Neural cell (in vitro differentiated cells): ENCODE data around the gene INPP5F. TPM values are rescaled to one million over a fixed set of nuclear protein-coding genes. Genes with fewer than 3 reads are reported as not detected.

Source experiments
- H2AFZ ChIP-seq: fragments of 200-600, 300-800 bp; sonication (generic), shearing (Covaris generic); 2 replicates; pipeline ENCODE4 v1.6.0; 2014; ENCODE audit warnings: low read depth, mild to moderate bottlenecking, antibody characterized with exemption, low read length, moderate library complexity
- H3F3A ChIP-seq: fragments of 200-600 bp; shearing (Covaris generic); 2 replicates; pipeline ENCODE4 v1.6.1; 2016; ENCODE audit warnings: mild to moderate bottlenecking, moderate library complexity, mixed read lengths, antibody characterized with exemption, low read length; ENCODE audit not compliant: insufficient read depth, poor library complexity, severe bottlenecking
- H3K27ac ChIP-seq: fragments of 200-600, 300-800 bp; sonication (generic), shearing (Covaris generic); 2 replicates; pipeline ENCODE4 v1.5.1; 2014; ENCODE audit warnings: mild to moderate bottlenecking, low read length, moderate library complexity
- H3K27me3 ChIP-seq: fragments of 300-800, 200-600 bp; sonication (generic), shearing (Covaris generic); 2 replicates; pipeline ENCODE4 v1.6.0; 2014; ENCODE audit warnings: mild to moderate bottlenecking, low read depth, low read length, moderate library complexity; ENCODE audit not compliant: insufficient read depth
- H3K36me3 ChIP-seq: fragments of 300-800, 200-600 bp; sonication (generic), shearing (Covaris generic); 2 replicates; pipeline ENCODE4 v1.5.1; 2014; ENCODE audit warnings: mild to moderate bottlenecking, antibody characterized with exemption, low read length, moderate library complexity; ENCODE audit not compliant: insufficient read depth
- H3K4me2 ChIP-seq: fragments of 300-800, 200-600 bp; sonication (generic), shearing (Covaris generic); 2 replicates; pipeline ENCODE4 v1.6.0; 2014; ENCODE audit warnings: mild to moderate bottlenecking, low read length
- H3K4me3 ChIP-seq: fragments of 300-800, 200-600 bp; sonication (generic), shearing (Covaris generic); 2 replicates; pipeline ENCODE4 v1.5.1; 2014; ENCODE audit warnings: mild to moderate bottlenecking, low read length, moderate library complexity
- H3K79me2 ChIP-seq: fragments of 200-600 bp; shearing (Covaris generic); replicated peaks from 2 replicates; pipeline ENCODE4 v1.6.0; 2014; ENCODE audit warnings: mild to moderate bottlenecking, low read length, moderate library complexity; ENCODE audit not compliant: insufficient read depth
- H3K9ac ChIP-seq: fragments of 300-800, 200-600 bp; sonication (generic), shearing (Covaris generic); 2 replicates; pipeline ENCODE4 v1.6.1; 2016; ENCODE audit warnings: mild to moderate bottlenecking, low read length, mixed read lengths
- H3K9me2 ChIP-seq: fragments of 200-600 bp; shearing (Covaris generic); 2 replicates; pipeline ENCODE4 v1.6.1; 2016; ENCODE audit warnings: mild to moderate bottlenecking, low read length, mixed read lengths; ENCODE audit not compliant: insufficient read depth
- H3K9me3 ChIP-seq: fragments of 200-600, 300-800 bp; sonication (generic), shearing (Covaris generic); 2 replicates; pipeline ENCODE4 v1.6.1; 2016; ENCODE audit warnings: mild to moderate bottlenecking, mixed run types, low read length, moderate library complexity, mixed read lengths
- H4K20me1 ChIP-seq: fragments of 200-600 bp; shearing (Covaris generic); 2 replicates; pipeline ENCODE4 v1.6.1; 2016; ENCODE audit warnings: mild to moderate bottlenecking, mixed run types; ENCODE audit not compliant: insufficient read depth
- CTCF ChIP-seq: fragments of 450-650 bp; IDR thresholded peaks from 2 replicates; pipeline ENCODE4 v1.5.1; 2014; ENCODE audit warnings: antibody characterized with exemption, mild to moderate bottlenecking, moderate library complexity; ENCODE audit not compliant: poor library complexity, severe bottlenecking
- EP300 ChIP-seq: fragments of 450-650 bp; conservative IDR thresholded peaks from 2 replicates; pipeline ENCODE4 v1.6.1; 2014; ENCODE audit warnings: antibody characterized with exemption, mild to moderate bottlenecking, moderate library complexity; ENCODE audit not compliant: poor library complexity, severe bottlenecking
- EZH2 ChIP-seq: fragments of 200-600, 300-800 bp; shearing (Covaris generic), sonication (generic); IDR thresholded peaks from 2 replicates; pipeline ENCODE4 v1.6.1; 2014; ENCODE audit warnings: antibody characterized with exemption, low read length, borderline replicate concordance, mild to moderate bottlenecking; ENCODE audit not compliant: insufficient read depth, poor library complexity, severe bottlenecking
- MXI1 ChIP-seq: fragments of 450-650 bp; conservative IDR thresholded peaks from 2 replicates; pipeline ENCODE4 v1.6.1; 2014; ENCODE audit warnings: antibody characterized with exemption, mild to moderate bottlenecking; ENCODE audit not compliant: poor library complexity, severe bottlenecking
- POLR2AphosphoS5 ChIP-seq: IDR thresholded peaks from 2 replicates; pipeline ENCODE4 v1.6.1; 2012
- RAD21 ChIP-seq: fragments of 450-650 bp; conservative IDR thresholded peaks from 2 replicates; pipeline ENCODE4 v1.6.1; 2014; ENCODE audit warnings: antibody characterized with exemption, mild to moderate bottlenecking, moderate library complexity
- REST ChIP-seq: IDR thresholded peaks from 2 replicates; pipeline ENCODE4 v1.6.1; 2012; ENCODE audit warnings: borderline replicate concordance
- SMC3 ChIP-seq: fragments of 450-650 bp; conservative IDR thresholded peaks from 2 replicates; pipeline ENCODE4 v1.6.1; 2014; ENCODE audit warnings: antibody characterized with exemption, mild to moderate bottlenecking, moderate library complexity; ENCODE audit not compliant: poor library complexity
- TAF1 ChIP-seq: IDR thresholded peaks from 2 replicates; pipeline ENCODE4 v1.6.1; 2012; ENCODE audit warnings: low read depth
- polyA plus RNA-seq: library from polyadenylated mRNA; depleted of rRNA; stranded (reverse); fragments of >200 nt; gene quantifications from 2 replicates; pipeline ENCODE4 v1.2.3, GENCODE V29; 2014

The INPP5F gene
- polyA plus RNA-seq, 1 donor from 2014 or later: 114 TPM

GRCh38 chr10:119796039-119796438 lies 70.2 kb downstream of the INPP5F start:
- no peaks in the 10 kb centered on the region for H3K9me3 ChIP-seq
- H3K4me3 ChIP-seq: no peak overlapping the region
- no peak overlapping the region for H2AFZ ChIP-seq
- H3K4me2 ChIP-seq: no peak overlapping the region
- H3K27me3 ChIP-seq: no peaks in the 10 kb centered on the region
- no peaks in the 10 kb centered on the region for H4K20me1 ChIP-seq
- no peaks in the 10 kb centered on the region for H3K79me2 ChIP-seq
- no peak overlapping the region for H3K9ac ChIP-seq
- no peaks in the 10 kb centered on the region for H3K9me2 ChIP-seq
- TF ChIP-seq MXI1 (no peak), POLR2AphosphoS5 (no peak), REST (no peak), RAD21 (no peak), SMC3 (no peak), EP300 (no peak), EZH2 (no peak), CTCF (no peak)
- H3K27ac ChIP-seq: no peak overlapping the region
- no peaks in the 10 kb centered on the region for H3F3A ChIP-seq
- H3K36me3 ChIP-seq: peaks cover 3% of the 10 kb centered on the region

- Histone ChIP-seq H3K27ac (no peak overlapping the region), H3K9me3 (no peaks in the 10 kb centered on the region)
- TF ChIP-seq REST: no peak
- TF ChIP-seq RAD21: no peak
- no peak for TF ChIP-seq MXI1
- no peak for TF ChIP-seq TAF1
Measured at GRCh38 chr10:119801176-119801575, 75.3 kb downstream of the INPP5F start.

More at GRCh38 chr10:119801176-119801575, 75.3 kb downstream of the INPP5F start:
- H3K4me2 ChIP-seq: no peak overlapping the region
- no peaks in the 10 kb centered on the region for H3K9me2 ChIP-seq
- H3K27me3 ChIP-seq: no peaks in the 10 kb centered on the region
- H3K79me2 ChIP-seq: no peaks in the 10 kb centered on the region
- no peaks in the 10 kb centered on the region for H4K20me1 ChIP-seq
- H3K9ac ChIP-seq: no peak overlapping the region
- no peak overlapping the region for H3K4me3 ChIP-seq
- peaks cover 6% of the 10 kb centered on the region for H3K36me3 ChIP-seq
- no peak overlapping the region for H2AFZ ChIP-seq
- no peaks in the 10 kb centered on the region for H3F3A ChIP-seq
